GM12891 (cell line): Measurements from ENCODE around the gene LRP1.

Experiments
- DNase-seq: peaks from one replicate; pipeline ENCODE4 v3.0.0; 2011; ENCODE audit warnings: low spot score; ENCODE audit not compliant: insufficient read length
- FAIRE-seq: peaks from 2 replicates; lab custom pipeline; 2011; peaks lifted over from hg19 to GRCh38; lab: Jason Lieb, UNC
- PAX5 ChIP-seq: IDR thresholded peaks from 2 replicates; pipeline ENCODE4 v1.6.1; 2011; ENCODE audit warnings: low read length, moderate library complexity, mild to moderate bottlenecking; ENCODE audit not compliant: insufficient read depth, severe bottlenecking
- POLR2A ChIP-seq: IDR thresholded peaks from 2 replicates; pipeline ENCODE4 v1.6.1; 2011; ENCODE audit warnings: low read depth, low read length, control low read depth
- POLR2AphosphoS5 ChIP-seq: IDR thresholded peaks from 2 replicates; pipeline ENCODE4 v1.6.1; 2011; ENCODE audit warnings: low read depth, low read length, control low read depth
- POU2F2 ChIP-seq: IDR thresholded peaks from 2 replicates; pipeline ENCODE4 v1.6.1; 2011; ENCODE audit warnings: low read depth, mild to moderate bottlenecking, control low read depth, low read length, moderate library complexity
- SPI1 ChIP-seq: IDR thresholded peaks from 2 replicates; pipeline ENCODE4 v1.6.1; 2011; ENCODE audit warnings: low read depth, low read length, control low read depth
- TAF1 ChIP-seq: IDR thresholded peaks from 2 replicates; pipeline ENCODE4 v1.6.1; 2011; ENCODE audit warnings: low read depth, low read length, control low read depth

LRP1 gene

DNA sequence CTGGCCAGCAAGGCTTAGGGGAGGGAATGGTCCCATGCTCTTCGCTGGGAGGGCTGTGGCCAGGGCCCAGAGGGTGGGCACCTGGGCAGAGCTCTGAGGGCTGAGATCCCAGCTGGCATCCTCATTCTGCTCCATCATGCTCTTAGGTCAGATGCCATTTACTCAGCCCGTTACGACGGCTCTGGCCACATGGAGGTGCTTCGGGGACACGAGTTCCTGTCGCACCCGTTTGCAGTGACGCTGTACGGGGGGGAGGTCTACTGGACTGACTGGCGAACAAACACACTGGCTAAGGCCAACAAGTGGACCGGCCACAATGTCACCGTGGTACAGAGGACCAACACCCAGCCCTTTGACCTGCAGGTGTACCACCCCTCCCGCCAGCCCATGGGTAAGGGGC, 49.9 kb downstream of the LRP1 start:
- FAIRE-seq (no peak), DNase-seq (no peak)
- TF ChIP-seq SPI1 (no peak), TAF1 (no peak), POU2F2 (no peak), POLR2A (no peak), PAX5 (no peak), POLR2AphosphoS5 (no peak)

DNA sequence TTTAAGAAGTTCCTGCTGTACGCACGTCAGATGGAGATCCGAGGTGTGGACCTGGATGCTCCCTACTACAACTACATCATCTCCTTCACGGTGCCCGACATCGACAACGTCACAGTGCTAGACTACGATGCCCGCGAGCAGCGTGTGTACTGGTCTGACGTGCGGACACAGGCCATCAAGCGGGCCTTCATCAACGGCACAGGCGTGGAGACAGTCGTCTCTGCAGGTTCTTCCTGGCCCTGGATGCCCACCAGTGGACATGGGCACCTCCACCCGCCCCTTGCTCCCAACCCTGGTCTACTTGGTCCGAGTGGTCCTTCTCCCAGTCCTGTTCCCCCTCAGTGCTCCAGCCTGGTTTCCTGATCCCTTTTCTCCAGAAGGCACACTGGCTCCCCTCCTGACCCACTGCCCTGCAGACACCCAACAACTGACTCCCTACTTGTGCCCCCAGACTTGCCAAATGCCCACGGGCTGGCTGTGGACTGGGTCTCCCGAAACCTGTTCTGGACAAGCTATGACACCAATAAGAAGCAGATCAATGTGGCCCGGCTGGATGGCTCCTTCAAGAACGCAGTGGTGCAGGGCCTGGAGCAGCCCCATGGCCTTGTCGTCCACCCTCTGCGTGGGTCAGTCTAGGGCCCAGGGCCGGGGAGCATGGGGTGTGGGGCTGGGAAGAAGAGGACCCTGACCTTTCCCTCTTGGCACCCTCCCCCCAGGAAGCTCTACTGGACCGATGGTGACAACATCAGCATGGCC, 51.2 kb downstream of the LRP1 start:
- no peak for DNase-seq
- no peak for FAIRE-seq
- no peak for TF ChIP-seq POLR2A
- TF ChIP-seq PAX5: no peak
- TF ChIP-seq TAF1: no peak
- TF ChIP-seq SPI1: no peak
- TF ChIP-seq POLR2AphosphoS5: no peak
- TF ChIP-seq POU2F2: no peak

DNA sequence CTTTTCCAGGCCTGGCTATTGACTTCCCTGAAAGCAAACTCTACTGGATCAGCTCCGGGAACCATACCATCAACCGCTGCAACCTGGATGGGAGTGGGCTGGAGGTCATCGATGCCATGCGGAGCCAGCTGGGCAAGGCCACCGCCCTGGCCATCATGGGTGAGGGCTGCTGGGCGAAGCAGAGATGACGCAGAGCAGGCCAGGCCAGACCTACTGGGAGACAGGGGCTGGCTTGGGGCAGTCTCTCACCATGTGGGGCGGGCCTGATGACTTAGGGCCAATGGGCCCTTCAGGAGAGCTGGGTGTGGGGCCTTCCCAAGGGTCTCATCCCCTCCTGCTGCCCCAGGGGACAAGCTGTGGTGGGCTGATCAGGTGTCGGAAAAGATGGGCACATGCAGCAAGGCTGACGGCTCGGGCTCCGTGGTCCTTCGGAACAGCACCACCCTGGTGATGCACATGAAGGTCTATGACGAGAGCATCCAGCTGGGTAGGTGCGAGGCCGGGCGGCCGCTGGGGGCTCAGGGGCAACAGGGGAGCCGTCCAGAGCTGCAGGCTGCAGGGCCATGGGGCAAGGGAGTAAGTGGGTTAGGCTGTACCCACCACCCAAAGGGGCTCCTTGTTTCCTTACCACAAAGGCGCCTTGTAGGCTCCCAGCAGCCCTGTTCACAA, 52.2 kb downstream of the LRP1 start:
- DNase-seq: no peak
- FAIRE-seq: no peak
- no peak for TF ChIP-seq POLR2A

DNA sequence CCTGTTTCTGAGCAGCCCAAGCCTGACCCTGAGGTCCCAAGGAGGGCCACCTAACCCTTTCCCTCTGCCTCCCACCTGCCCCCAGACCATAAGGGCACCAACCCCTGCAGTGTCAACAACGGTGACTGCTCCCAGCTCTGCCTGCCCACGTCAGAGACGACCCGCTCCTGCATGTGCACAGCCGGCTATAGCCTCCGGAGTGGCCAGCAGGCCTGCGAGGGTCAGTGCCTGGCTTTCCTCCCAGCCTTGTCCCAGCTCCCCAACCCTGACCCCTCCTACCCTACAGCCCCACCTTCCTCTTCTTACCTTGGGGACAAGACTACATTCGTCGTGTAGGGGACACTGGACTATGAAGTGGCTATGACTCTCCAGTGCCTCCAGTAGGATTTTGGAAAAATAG, 52.8 kb downstream of the LRP1 start:
- TF ChIP-seq TAF1 (no peak), SPI1 (no peak), POLR2A (no peak), POU2F2 (no peak), PAX5 (no peak), POLR2AphosphoS5 (no peak)
- DNase-seq: no peak
- FAIRE-seq: no peak

DNA sequence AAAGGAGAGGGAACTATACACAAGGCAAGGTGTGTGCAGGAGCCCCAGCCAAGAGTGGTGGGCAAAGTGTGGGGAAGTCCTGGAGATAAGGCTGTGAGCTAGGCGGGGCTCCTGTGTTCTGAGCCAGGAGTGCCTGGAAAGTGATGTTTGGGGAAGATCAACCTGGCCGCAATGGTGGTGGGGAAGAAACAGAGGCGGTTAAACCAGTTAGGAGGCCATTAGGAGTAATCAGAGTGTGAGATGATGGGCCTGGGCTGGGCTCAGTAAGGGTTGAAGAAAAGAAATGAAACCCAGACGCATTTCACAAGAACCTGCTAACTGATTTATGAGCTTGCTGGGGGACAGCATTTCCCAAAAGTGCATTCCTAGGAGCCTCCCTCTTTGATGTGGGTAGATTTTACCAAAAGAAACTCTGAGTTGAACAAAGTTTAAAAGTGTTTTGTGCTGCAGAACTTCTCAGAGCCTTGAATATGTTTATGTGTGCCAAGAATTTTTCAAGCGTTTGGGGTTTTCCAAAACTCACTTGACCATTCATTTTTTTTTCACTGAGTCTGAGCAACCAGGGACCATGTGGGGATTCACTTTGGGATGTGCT, 53.4 kb downstream of the LRP1 start:
- no peak for DNase-seq
- FAIRE-seq: no peak
- TF ChIP-seq POLR2AphosphoS5 (no peak), POLR2A (no peak), POU2F2 (no peak), PAX5 (no peak), SPI1 (no peak), TAF1 (no peak)

DNA sequence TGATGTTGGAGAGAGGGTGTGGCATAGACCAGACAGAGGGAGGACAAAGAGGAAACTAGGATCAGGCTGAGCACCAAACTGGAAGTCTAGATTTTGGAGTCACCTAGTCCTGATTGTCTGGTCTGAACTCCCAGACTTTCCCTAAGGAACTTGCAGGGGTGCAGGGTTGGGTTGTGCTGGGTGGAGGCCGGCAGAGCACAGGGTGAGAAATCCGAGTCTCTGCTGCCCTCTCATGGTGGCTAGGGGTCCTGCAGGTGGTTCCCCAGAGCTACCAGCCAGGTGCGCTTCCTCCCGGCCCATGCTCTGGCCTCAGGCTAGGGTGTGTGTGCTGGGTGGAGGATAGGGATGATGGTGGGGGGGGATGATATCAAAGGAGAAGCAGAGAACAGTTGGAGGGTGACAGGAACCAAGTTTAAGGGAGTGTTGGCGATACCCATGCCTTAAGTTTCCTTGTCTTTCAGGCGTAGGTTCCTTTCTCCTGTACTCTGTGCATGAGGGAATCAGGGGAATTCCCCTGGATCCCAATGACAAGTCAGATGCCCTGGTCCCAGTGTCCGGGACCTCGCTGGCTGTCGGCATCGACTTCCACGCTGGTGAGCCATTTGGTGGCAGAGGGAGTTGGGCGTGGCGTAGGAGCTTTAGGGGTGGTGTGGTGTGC, 54.8 kb downstream of the LRP1 start:
- DNase-seq (peak; percentile 97), FAIRE-seq (peak; percentile 95)
- TF ChIP-seq TAF1: no peak
- no peak for TF ChIP-seq POU2F2
- no peak for TF ChIP-seq PAX5
- TF ChIP-seq POLR2AphosphoS5: no peak
- TF ChIP-seq POLR2A: no peak
- peak; percentile 61; the same call in 1 of the 2 replicates for TF ChIP-seq SPI1

DNA sequence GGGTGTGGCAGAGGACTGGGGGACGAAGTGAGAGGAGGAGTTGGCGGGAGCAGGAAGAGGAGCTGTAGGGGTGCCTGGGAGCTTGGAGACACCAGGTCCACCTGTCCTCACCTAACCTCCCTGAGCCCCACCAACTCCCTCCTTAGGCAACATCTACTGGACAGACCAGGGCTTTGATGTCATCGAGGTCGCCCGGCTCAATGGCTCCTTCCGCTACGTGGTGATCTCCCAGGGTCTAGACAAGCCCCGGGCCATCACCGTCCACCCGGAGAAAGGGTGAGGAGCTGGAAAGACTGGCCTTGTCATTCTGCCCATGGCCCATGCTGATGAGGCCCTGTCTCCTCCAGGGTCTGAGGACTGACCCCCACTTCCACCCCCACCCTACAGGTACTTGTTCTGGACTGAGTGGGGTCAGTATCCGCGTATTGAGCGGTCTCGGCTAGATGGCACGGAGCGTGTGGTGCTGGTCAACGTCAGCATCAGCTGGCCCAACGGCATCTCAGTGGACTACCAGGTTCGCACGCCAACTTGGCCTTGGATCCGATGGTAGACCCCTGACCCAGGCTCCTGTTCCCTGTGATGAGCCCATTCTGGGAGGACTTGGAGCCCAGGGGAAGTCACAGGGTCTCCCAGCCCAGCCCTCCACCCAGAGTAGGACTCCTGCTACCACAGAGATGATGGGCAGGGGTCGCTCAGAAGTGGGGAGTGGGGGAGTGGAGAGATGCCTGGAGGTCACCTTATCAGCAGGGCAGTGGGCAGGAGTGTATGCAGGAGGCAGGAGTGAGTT, 55.8 kb downstream of the LRP1 start:
- no peak for FAIRE-seq
- no peak for DNase-seq
- TF ChIP-seq TAF1 (no peak), PAX5 (no peak), POLR2AphosphoS5 (no peak), POU2F2 (no peak), POLR2A (no peak), SPI1 (no peak)

DNA sequence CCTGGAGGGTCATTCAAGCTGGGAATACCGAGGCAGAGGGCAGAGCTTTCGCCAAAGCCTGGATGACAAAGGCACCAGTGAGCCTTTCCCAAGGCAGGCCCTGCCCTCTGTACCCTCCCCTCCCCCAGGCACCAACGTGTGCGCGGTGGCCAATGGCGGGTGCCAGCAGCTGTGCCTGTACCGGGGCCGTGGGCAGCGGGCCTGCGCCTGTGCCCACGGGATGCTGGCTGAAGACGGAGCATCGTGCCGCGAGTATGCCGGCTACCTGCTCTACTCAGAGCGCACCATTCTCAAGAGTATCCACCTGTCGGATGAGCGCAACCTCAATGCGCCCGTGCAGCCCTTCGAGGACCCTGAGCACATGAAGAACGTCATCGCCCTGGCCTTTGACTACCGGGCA, 57.1 kb downstream of the LRP1 start:
- DNase-seq (no peak), FAIRE-seq (no peak)
- TF ChIP-seq POLR2AphosphoS5 (no peak), POU2F2 (no peak), POLR2A (no peak), PAX5 (no peak), TAF1 (no peak), SPI1 (no peak)
